ENCODE measurements around the gene FAM174B.

Gene FAM174B

GRCh38 chr15:92655178-92655995, at the start of gene FAM174B:
Gene FAM174B, minus strand, starts transcription at chr15:92655775.
- DNase-seq, result peak; percentile 47

- DNase-seq, result no peak
Measured at GRCh38 chr15:92696096-92696495, 40.5 kb upstream of the FAM174B start.

DNA sequence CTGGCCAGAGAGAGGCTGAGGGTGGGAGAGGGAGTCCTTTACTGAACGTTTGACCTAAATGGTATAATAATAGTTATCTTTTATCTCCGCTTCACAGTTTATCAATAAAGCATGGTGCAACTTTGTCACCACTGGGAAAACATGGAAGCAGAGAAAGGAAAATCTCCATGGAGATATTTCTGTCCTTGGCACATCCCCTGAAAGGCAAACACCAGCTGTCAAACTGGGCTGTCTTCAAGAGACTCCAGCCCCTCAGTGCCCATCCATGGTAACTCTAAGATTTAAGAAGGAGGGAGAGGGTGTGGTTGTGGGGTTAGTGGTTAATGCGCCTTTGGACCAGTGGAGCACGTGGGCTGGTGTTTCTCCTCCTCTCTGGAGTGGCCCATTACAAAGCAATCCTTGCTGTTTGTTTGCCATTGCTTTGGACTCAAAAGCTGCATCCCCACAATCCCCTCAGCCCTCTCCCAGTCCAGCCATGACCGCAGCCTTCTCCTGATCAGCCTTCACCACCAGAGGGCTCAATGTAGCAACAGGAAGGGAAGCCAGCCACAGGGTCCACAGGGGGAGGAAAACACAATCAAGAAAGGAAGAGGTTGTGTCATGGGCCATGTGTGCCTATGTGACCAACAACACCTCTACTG, 38.2 kb upstream of the FAM174B start:
- no peak for DNase-seq

DNA sequence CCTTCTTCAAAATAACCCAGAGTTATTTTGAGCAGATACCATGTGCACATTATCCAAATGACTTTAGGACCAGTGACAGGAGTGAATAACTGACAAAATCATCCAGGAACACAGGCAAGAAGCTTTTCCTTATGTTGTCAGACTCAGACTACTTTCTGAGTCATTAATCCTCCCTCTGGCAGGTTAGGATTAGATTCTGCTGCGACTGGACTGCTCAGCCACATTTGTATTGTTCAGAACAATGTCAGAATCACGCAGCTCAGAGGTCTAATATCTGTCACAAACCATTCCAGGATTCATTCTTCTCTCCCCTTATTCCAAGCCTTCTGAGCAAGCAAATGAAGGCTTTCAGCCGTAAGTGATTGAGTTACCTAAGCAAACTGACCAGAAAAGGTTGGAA, 34.8 kb upstream of the FAM174B start:
- no peak for DNase-seq

GRCh38 chr15:92687746-92688145, 32.2 kb upstream of the FAM174B start:
- no peak for DNase-seq

DNA sequence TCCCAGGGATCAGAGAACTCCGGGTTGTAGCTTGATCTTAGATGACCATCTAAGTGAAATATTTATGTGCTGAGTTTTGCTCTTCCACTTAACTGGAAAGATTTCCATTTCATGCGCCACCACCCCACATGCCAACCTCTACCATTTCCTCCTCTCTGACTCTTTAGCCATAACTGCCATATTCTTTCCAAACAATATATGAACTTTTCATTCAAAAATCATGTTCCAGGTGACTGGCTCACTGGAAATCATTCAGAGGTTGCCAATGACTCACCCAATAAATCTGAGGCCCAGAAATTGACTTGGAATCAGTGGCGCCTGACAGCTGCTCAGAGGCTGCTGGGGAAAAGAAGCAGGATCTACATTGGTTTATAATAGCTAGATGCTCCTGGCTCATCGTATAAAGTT, 31.6 kb upstream of the FAM174B start:
- no peak for DNase-seq

GRCh38 chr15:92683511-92683834, 27.9 kb upstream of the FAM174B start:
- DNase-seq, result no peak

- no peak for DNase-seq
Measured at GRCh38 chr15:92682741-92683510, 27.4 kb upstream of the FAM174B start.

- DNase-seq, result no peak
Measured at GRCh38 chr15:92681141-92681631, 25.6 kb upstream of the FAM174B start.

DNA sequence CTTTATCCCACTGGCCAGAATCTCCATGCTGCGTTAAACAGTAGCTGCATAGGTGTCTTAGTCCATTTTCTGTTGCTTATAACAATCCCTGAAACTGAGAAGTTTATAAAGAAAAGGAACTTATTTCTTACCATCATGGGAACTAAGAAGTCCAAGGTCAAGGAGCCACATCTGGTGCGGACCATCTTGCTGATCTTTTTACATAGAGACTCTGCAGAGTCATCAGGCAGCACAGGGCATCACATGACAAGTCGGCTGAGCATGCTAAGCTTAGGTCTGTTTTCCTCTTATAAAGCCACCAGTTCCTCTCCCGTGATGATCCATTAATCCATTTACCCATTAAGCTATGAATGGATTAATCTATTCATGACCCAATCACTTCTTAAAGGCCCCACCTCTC, 22.4 kb upstream of the FAM174B start:
- no peak for DNase-seq

DNA sequence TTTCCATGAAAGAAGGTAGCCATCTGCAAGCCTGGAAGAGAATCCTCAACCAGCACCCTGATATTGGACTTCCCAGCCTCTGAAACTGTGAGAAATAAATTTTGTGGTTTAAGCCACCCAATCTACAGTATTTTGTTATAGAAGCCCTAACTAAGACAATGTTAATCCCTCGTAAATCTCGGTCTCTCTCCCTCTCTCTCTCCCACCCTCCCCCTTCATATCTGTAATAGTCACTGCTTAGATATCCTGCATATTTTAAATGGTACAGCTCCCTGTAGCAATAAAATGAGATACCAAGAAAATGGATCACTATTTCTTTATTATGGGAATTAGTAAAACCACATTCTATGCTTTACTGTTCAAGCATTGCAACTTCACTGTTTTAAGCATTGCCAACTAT, 21.0 kb upstream of the FAM174B start:
- DNase-seq, result no peak

DNA sequence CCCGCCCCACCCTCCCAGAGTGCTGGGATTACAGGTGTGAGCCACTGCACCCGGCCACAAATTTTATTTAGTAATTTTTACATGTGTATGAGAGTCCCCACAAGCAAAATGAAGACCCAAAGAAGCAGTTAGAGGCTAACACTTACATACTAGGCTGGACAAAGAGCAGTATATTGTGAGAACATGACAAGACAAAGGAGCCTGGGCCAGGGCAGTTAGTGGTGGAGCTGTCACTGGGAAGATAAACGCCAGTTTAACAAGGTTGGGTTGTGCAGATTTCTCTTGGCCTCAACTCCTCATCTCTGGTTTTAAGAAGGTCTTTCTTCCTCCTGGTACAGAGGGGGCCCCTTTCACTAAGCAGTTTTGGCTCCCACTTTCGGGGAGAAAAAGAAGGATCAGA, 19.9 kb upstream of the FAM174B start:
- no peak for DNase-seq

DNA sequence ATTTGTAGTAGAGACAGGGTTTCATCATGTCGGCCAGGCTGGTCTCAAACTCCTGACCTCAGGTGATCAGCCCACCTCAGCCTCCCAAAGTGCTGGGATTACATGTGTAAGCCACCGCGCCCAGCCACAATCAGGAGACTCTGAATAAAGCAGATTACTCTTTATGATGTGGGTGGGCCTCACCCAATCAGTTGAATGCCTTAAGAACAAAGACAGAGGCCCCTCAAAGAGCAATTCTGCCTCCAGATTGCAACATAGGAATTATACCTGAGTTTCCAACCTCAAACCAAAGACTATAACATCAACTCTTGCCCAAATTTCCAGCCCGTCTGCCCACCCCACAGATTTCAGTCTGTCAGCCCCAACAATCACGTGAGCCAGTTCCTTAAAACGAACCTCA, 18.8 kb upstream of the FAM174B start:
- DNase-seq, result no peak

GRCh38 chr15:92672102-92672501, 16.5 kb upstream of the FAM174B start:
- DNase-seq, result no peak

- no peak for DNase-seq
Measured at GRCh38 chr15:92671406-92671805, 15.8 kb upstream of the FAM174B start.

GRCh38 chr15:92670621-92671020, 15.0 kb upstream of the FAM174B start:
- DNase-seq, result no peak

GRCh38 chr15:92669432-92669831, 13.9 kb upstream of the FAM174B start:
- no peak for DNase-seq

DNA sequence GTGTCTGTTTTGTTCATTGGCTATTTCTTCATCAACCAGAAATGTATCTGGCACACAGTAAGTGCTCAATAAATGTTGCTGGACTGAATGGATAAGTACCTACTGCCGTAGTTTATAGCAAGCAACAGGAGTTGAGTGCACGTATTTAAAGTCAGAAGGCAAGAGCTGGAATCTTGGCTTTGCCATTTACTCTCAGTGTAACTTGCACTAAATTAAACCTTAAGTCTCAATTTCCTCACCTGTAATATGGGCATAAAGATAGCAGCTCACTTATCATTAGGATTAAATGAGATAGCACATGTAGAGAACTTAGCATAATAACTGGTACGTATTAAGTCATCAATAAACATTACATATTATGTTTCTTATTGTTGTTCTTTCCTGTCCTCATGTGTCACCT, 13.0 kb upstream of the FAM174B start:
- DNase-seq, result no peak

GRCh38 chr15:92667970-92668485, 12.5 kb upstream of the FAM174B start:
- no peak for DNase-seq

- DNase-seq, result no peak
Measured at GRCh38 chr15:92667287-92667904, 11.8 kb upstream of the FAM174B start.

GRCh38 chr15:92666780-92667179, 11.2 kb upstream of the FAM174B start:
- no peak for DNase-seq

- DNase-seq, result no peak
Measured at GRCh38 chr15:92665100-92665555, 9.6 kb upstream of the FAM174B start.
